Right lobe of liver (tissue), 6 donors: ENCODE measurements around the gene DCTN1. TPM values are rescaled to one million over a fixed set of nuclear protein-coding genes. Genes with fewer than 3 reads are reported as not detected.

Source experiments
- ATAC-seq, 4 donors: fragments of 200-7000 bp; cut with Tn5 transposase; one replicate each; pipeline ENCODE4 v1.9.1; 2020; ENCODE audit warnings: mild to moderate bottlenecking in 4 of 4, moderate library complexity in 4 of 4
- DNase-seq, 3 donors: peaks; one replicate each; pipeline ENCODE4 v3.0.0-alpha.2; 2020
- H3K27ac ChIP-seq, 3 donors: fragments of 200-600 bp; one replicate each; pipeline ENCODE4 v1.8.0; 2022
- H3K27me3 ChIP-seq, 2 donors: fragments of 200-600 bp; one replicate each; pipeline ENCODE4 v1.8.0; 2022
- H3K36me3 ChIP-seq, 4 donors: fragments of 200-600 bp; sonication (generic) in 1 of 4; one replicate each; pipeline versions ENCODE4 v1.5.1 to v1.8.0; 2017 to 2022; ENCODE audit warnings: control low read depth in 1 of 4
- H3K4me1 ChIP-seq, 4 donors: fragments of 200-600 bp; sonication (generic) in 1 of 4; one replicate each; pipeline versions ENCODE4 v1.5.1 to v1.8.0; 2017 to 2022; ENCODE audit warnings: control low read depth in 1 of 4
- H3K4me3 ChIP-seq, 3 donors: fragments of 200-600 bp; one replicate each; pipeline ENCODE4 v1.8.0; 2022
- H3K9me3 ChIP-seq, 4 donors: fragments of 200-600 bp; sonication (generic) in 1 of 4; one replicate each; pipeline versions ENCODE4 v1.5.1 to v1.8.0; 2017 to 2022; ENCODE audit warnings: control low read depth in 1 of 4
- POLR2A ChIP-seq: fragments of 450-650 bp; IDR thresholded peaks from one replicate; pipeline ENCODE4 v1.6.1; 2017; ENCODE audit warnings: antibody characterized with exemption, mild to moderate bottlenecking
- WGBS: methylation state at CpG from one replicate; pipeline ENCODE4 v1.1.6; 2018; ENCODE audit warnings: low coverage, low lambda C conversion rate; ENCODE audit not compliant: insufficient coverage; ENCODE audit errors: missing lambda C conversion rate; 5-methylcytosine and 5-hydroxymethylcytosine counted together
- intact Hi-C, 2 donors: fragments of 100-400 bp; cut with DNase I; formaldehyde crosslinking; loops; one replicate each; pipeline versions ENCODE4 v1.11.2 to v1.14.1; 2022
- total RNA-seq, 6 experiments: library from RNA; depleted of rRNA in 2 of 6; stranded (reverse); fragments of >200 nt in 2 of 6; fragmentation: NEBNext Ultra II Directional in 3 of 6; extraction: Animal tissue kit (Norgen Biotek cat#: 25700) in 3 of 6; gene quantifications; one replicate each; pipeline versions ENCODE4 v1.1.0 to v1.2.4, GENCODE V29; 2016 to 2023
- TF ChIP-seq, protein P1 (sequence below), 4 donors: fragments of 200-600 bp in 3 of 4; fragments of 450-650 bp in 1 of 4; IDR thresholded peaks; one replicate each; pipeline versions ENCODE4 v1.5.1 to v1.8.0; 2016 to 2022; ENCODE audit warnings: antibody characterized with exemption in 4 of 4, mild to moderate bottlenecking in 2 of 4
- donor health status: DM: no; HTN: yes; CAD: no.
- donor health status: DM: no; HTN: no; CAD: no.
- donor health status: DM: no; HTN: no; CAD: no.
- donor health status: DM: no; HTN: yes; CAD: no.
- donor health status: DM: no; HTN: yes; CAD: no.

The DCTN1 gene
- total RNA-seq, 6 experiments from 2014 or later, result 33.7 to 47.9 (median 37.3) TPM

DNA sequence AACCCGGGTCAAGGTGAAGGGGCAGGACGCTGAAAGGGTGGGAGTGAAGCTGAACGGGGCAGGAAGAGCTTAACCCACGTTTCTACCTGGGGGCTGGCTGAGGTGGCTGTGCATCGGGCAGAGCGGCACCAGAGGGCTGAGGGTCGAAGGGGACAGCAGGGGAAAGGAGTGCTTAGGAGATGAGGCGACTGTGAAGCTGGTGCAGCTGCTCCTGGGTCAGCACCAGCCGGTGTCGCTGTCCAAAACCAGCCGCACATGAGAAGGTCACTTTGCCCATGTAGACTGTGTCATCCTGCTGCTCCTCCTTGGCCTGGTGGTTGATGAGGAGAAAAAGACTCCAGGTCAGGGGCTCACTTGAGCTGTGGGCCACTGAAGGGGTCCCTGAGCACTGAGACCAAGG lies 18.8 kb downstream of the DCTN1 start:
- 89% methylated on average over 10 of the region's 11 CpGs for WGBS
- intact Hi-C loops, result no loop called here
- DNase-seq (no peak), ATAC-seq (no peak)
- Histone ChIP-seq H3K36me3 (peaks cover 0 to 58% (median 17%) of the 10 kb centered on the region in 4 donors), H3K27me3 (no peaks in the 10 kb centered on the region), H3K9me3 (no peaks in the 10 kb centered on the region), H3K4me3 (no peak overlapping the region), H3K27ac (no peak overlapping the region), H3K4me1 (peaks cover 0 to 9% (median 2%) of the 10 kb centered on the region in 4 donors)
- TF ChIP-seq, protein P1, sequence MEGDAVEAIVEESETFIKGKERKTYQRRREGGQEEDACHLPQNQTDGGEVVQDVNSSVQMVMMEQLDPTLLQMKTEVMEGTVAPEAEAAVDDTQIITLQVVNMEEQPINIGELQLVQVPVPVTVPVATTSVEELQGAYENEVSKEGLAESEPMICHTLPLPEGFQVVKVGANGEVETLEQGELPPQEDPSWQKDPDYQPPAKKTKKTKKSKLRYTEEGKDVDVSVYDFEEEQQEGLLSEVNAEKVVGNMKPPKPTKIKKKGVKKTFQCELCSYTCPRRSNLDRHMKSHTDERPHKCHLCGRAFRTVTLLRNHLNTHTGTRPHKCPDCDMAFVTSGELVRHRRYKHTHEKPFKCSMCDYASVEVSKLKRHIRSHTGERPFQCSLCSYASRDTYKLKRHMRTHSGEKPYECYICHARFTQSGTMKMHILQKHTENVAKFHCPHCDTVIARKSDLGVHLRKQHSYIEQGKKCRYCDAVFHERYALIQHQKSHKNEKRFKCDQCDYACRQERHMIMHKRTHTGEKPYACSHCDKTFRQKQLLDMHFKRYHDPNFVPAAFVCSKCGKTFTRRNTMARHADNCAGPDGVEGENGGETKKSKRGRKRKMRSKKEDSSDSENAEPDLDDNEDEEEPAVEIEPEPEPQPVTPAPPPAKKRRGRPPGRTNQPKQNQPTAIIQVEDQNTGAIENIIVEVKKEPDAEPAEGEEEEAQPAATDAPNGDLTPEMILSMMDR (IDR thresholded peaks at IDR 0.05), result no peak
- TF ChIP-seq POLR2A, result no peak

DNA sequence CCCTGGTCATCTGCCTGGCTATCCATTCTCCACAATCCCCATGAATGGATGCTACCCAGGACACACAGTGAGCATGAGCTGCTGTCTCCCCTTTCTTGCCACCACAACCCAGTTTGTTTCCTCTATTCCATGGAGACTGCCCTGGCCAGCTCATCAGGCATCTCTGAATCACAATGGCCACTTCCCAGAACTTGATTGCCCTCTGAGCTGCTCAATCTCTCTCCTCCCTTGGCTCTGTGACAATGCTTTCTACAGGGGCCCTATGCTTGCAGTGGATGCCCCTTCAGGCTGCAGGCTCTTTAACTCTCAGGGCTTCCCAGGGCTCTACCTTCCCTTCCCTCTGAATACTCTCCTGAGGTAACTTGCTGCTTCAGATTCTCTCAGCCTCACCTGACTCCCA lies 22.5 kb downstream of the DCTN1 start:
- intact Hi-C loops, result no loop called here

DNA sequence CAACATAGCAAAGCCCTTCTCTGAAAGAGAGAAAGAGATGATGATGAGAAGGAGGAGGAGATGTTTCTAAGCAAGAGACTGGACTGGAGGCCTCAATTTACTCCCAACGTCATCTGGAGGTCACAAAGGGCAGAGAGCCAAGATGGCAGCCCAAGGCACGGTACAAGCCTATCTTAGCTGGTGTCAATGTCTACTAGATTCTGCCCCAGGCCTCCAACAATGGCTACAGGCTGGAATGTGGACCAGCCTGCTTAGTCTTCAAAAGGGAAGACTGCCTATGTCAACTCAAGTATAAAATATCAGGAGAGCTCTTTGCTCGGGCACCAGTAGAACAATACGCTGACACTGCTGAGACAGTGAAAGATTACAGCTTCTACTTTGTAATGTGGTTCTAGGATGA lies 30.2 kb downstream of the DCTN1 start:
- H3K9me3 ChIP-seq, result no peaks in the 10 kb centered on the region
- H3K27ac ChIP-seq, result no peak overlapping the region
- no peaks in the 10 kb centered on the region for H3K27me3 ChIP-seq
- ATAC-seq, result no peak
- 92% methylated on average over 4 of the region's 4 CpGs for WGBS
- TF ChIP-seq, protein P1 (IDR thresholded peaks at IDR 0.05), result no peak
- no peak for TF ChIP-seq POLR2A
- H3K4me3 ChIP-seq, result no peak overlapping the region
- H3K4me1 ChIP-seq, result no peaks in the 10 kb centered on the region
- H3K36me3 ChIP-seq, result no peaks in the 10 kb centered on the region
- intact Hi-C loops, result loop anchor here in 1 of 2 donors (10.0 kb wide), 1 partner anchor 95 kb away; no protein-coding TSS in a partner anchor
- DNase-seq, result no peak

More for the DNA sequence above, 22.5 kb downstream of the DCTN1 start:
- no peaks in the 10 kb centered on the region for H3K4me1 ChIP-seq
- TF ChIP-seq, protein P1 (IDR thresholded peaks at IDR 0.05), result no peak
- no peak for TF ChIP-seq POLR2A
- DNase-seq (no peak), ATAC-seq (no peak)
- H3K27ac ChIP-seq, result no peak overlapping the region
- H3K36me3 ChIP-seq, result peaks cover 0 to 35% (median 7%) of the 10 kb centered on the region in 4 donors
- no peaks in the 10 kb centered on the region for H3K9me3 ChIP-seq
- no peak overlapping the region for H3K4me3 ChIP-seq
- no peaks in the 10 kb centered on the region for H3K27me3 ChIP-seq

DNA sequence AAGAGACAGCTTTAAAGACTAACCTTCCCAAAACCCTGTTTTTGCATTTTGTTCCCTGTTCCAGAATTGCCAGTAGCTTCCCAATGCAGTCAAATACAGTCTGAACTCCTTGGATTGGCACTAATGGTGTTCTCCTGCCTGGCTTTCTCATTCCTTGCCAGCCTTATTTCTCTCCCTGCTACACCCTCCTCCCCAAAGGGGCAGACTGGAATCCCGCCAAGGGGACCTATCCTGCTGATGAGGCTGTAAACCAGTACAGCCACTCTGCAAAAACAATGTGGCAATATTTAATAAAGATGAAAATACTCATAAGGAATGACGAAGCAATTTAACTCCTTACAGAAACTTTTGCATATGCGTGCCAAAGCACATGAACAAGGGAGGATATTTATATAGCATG lies 32.4 kb downstream of the DCTN1 start:
- no peaks in the 10 kb centered on the region for H3K27me3 ChIP-seq
- no peak for DNase-seq
- 90% methylated on average over 3 of the region's 3 CpGs for WGBS
- no peak overlapping the region for H3K27ac ChIP-seq
- intact Hi-C loops, result loop anchor here in 1 of 2 donors (10.0 kb wide), 1 partner anchor 93 kb away; no protein-coding TSS in a partner anchor
- no peak overlapping the region for H3K4me3 ChIP-seq
- H3K9me3 ChIP-seq, result no peaks in the 10 kb centered on the region
- no peaks in the 10 kb centered on the region for H3K4me1 ChIP-seq
- no peaks in the 10 kb centered on the region for H3K36me3 ChIP-seq
- no peak for ATAC-seq
- no peak for TF ChIP-seq POLR2A
- TF ChIP-seq, protein P1 (IDR thresholded peaks at IDR 0.05), result no peak

DNA sequence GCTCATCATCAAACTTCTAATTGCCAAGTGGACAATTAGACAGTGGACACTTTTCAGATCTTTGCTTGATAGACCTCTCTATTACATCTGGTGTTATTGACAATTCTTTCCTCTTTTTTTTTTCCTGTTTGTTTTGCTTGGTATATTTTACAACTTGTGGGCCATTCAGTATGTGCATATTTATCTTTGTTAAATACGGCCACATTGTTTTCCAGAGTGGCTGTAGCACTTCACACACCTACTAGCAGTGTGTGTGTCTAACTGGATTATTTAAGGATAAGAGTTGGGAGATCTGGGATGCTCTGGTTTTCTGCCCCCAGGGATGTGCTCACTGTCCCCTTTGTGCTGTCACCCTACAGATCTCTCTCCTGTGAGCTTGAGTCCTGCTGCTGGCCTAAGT lies 32.8 kb downstream of the DCTN1 start:
- TF ChIP-seq, protein P1 (IDR thresholded peaks at IDR 0.05), result no peak
- no peak for TF ChIP-seq POLR2A
- no peaks in the 10 kb centered on the region for H3K27me3 ChIP-seq
- no peak overlapping the region for H3K4me3 ChIP-seq
- 50% methylated on average over 1 of the region's 1 CpG for WGBS
- ATAC-seq, result no peak
- DNase-seq, result no peak
- H3K27ac ChIP-seq, result no peak overlapping the region
- intact Hi-C loops, result loop anchor here in 1 of 2 donors (10.0 kb wide), 1 partner anchor 93 kb away; no protein-coding TSS in a partner anchor
- no peaks in the 10 kb centered on the region for H3K4me1 ChIP-seq
- H3K9me3 ChIP-seq, result no peaks in the 10 kb centered on the region
- H3K36me3 ChIP-seq, result no peaks in the 10 kb centered on the region
